H1 (cell line): ENCODE measurements around the gene MCM3AP. TPM values are rescaled to one million over a fixed set of nuclear protein-coding genes. Genes with fewer than 3 reads are reported as not detected.

ENCODE experiments used
- CTCF ChIA-PET: fragments of 300-600 bp; sonication (Branson Sonifier 250); formaldehyde crosslinking; loops from one replicate; lab custom pipeline; 2021; ENCODE audit not compliant: partially characterized antibody; lab: Charles Lee
- POLR2A ChIA-PET: fragments of 300-600 bp; sonication (Branson Sonifier 250); formaldehyde crosslinking; loops from one replicate; lab custom pipeline; 2021; ENCODE audit warnings: inconsistent platforms; ENCODE audit not compliant: partially characterized antibody; lab: Charles Lee
- DNase-seq, 2 experiments: peaks; one replicate each; pipeline versions ENCODE4 v3.0.0 to v3.0.0-alpha.2; 2010 to 2022; ENCODE audit warnings: low spot score in 2 of 2, low read depth in 1 of 2, mixed read lengths in 1 of 2
- FAIRE-seq: peaks from 2 replicates; lab custom pipeline; 2011; peaks lifted over from hg19 to GRCh38; lab: Jason Lieb, UNC
- H2AFZ ChIP-seq: 2 replicates; pipeline ENCODE4 v1.8.1; 2012; ENCODE audit warnings: low read length, inconsistent platforms
- H2AK5ac ChIP-seq: 2 replicates; pipeline ENCODE4 v1.6.1; 2013; ENCODE audit warnings: low read depth, low read length
- H2BK120ac ChIP-seq: replicated peaks from 2 replicates; pipeline ENCODE3; 2013; ENCODE audit warnings: low read depth, low read length, inconsistent platforms
- H2BK12ac ChIP-seq: 2 replicates; pipeline ENCODE4 v1.6.1; 2013; ENCODE audit warnings: low read depth, low read length
- H2BK15ac ChIP-seq: 2 replicates; pipeline ENCODE4 v1.6.1; 2013; ENCODE audit warnings: low read length
- H2BK20ac ChIP-seq: 2 replicates; pipeline ENCODE4 v1.6.1; 2013; ENCODE audit warnings: low read length
- H2BK5ac ChIP-seq: 2 replicates; pipeline ENCODE4 v1.6.1; 2013; ENCODE audit warnings: low read depth, low read length
- H3K14ac ChIP-seq: 2 replicates; pipeline ENCODE4 v1.6.1; 2013; ENCODE audit warnings: inconsistent platforms; ENCODE audit not compliant: insufficient read length
- H3K18ac ChIP-seq: 2 replicates; pipeline ENCODE4 v1.6.1; 2013; ENCODE audit warnings: low read length; ENCODE audit errors: extremely low read depth
- H3K23ac ChIP-seq: 2 replicates; pipeline ENCODE4 v1.6.1; 2013; ENCODE audit warnings: inconsistent platforms; ENCODE audit not compliant: insufficient read length
- H3K23me2 ChIP-seq: 2 replicates; pipeline ENCODE4 v1.6.1; 2013; ENCODE audit warnings: low read depth, low read length
- H3K27ac ChIP-seq: 2 replicates; pipeline ENCODE4 v1.6.1; 2011; ENCODE audit warnings: low read depth, low read length, inconsistent platforms
- H3K27me3 ChIP-seq, 4 experiments: replicated peaks in 1 of 4; 1 replicate in 1 of 4; 2 replicates in 3 of 4; pipeline versions ENCODE4 v1.6.1 to v1.8.1; 2011 to 2013; ENCODE audit warnings: low read length in 3 of 4, mild to moderate bottlenecking in 3 of 4, inconsistent platforms in 2 of 4, mixed read lengths in 2 of 4, moderate library complexity in 1 of 4; ENCODE audit not compliant: control insufficient read depth in 3 of 4, insufficient read depth in 3 of 4; ENCODE audit errors: extremely low read depth in 1 of 4
- H3K36me3 ChIP-seq, 4 experiments: 2 replicates each; pipeline versions ENCODE4 v1.6.1 to v1.8.1; 2011 to 2013; ENCODE audit warnings: mild to moderate bottlenecking in 4 of 4, low read length in 3 of 4, moderate library complexity in 2 of 4, control low read depth in 1 of 4, inconsistent platforms in 1 of 4; ENCODE audit not compliant: insufficient read depth in 4 of 4, control insufficient read depth in 2 of 4
- H3K4ac ChIP-seq: replicated peaks from 2 replicates; pipeline ENCODE3; 2013; ENCODE audit warnings: low read length, low read depth, mixed read lengths, inconsistent platforms; ENCODE audit not compliant: insufficient read length
- H3K4me1 ChIP-seq, 4 experiments: replicated peaks in 1 of 4; 1 replicate in 1 of 4; 2 replicates in 3 of 4; pipeline versions ENCODE4 v1.6.1 to v1.8.1; 2011 to 2013; ENCODE audit warnings: low read length in 3 of 4, inconsistent platforms in 2 of 4, mixed read lengths in 1 of 4; ENCODE audit not compliant: insufficient read depth in 4 of 4, control insufficient read depth in 3 of 4
- H3K4me2 ChIP-seq, 2 experiments: 2 replicates each; pipeline versions ENCODE4 v1.6.1 to v1.8.1; 2011 to 2013; ENCODE audit warnings: low read depth in 2 of 2, low read length in 2 of 2, control low read depth in 1 of 2, inconsistent platforms in 1 of 2, mild to moderate bottlenecking in 1 of 2; ENCODE audit not compliant: insufficient read depth in 1 of 2
- H3K4me3 ChIP-seq, 4 experiments: fragments of 200-600, 300-600 bp in 1 of 4; sonication (generic), shearing (Covaris generic), sonication (Bioruptor Twin) in 1 of 4; 2 replicates each; pipeline versions ENCODE4 v1.5.1 to v1.8.1; 2011 to 2016; ENCODE audit warnings: low read length in 4 of 4, low read depth in 3 of 4, control low read depth in 2 of 4, inconsistent platforms in 2 of 4, mild to moderate bottlenecking in 2 of 4, mixed read lengths in 1 of 4, moderate library complexity in 1 of 4; ENCODE audit not compliant: insufficient read depth in 2 of 4; ENCODE audit errors: extremely low read depth in 1 of 4
- H3K56ac ChIP-seq: replicated peaks from 2 replicates; pipeline ENCODE3; 2013; ENCODE audit warnings: low read depth, mild to moderate bottlenecking, mixed read lengths, low read length, inconsistent platforms; ENCODE audit not compliant: insufficient read length
- H3K79me1 ChIP-seq: 2 replicates; pipeline ENCODE4 v1.6.1; 2013; ENCODE audit warnings: low read depth, low read length, control low read depth
- H3K79me2 ChIP-seq, 2 experiments: 2 replicates each; pipeline versions ENCODE4 v1.6.1 to v1.8.1; 2012 to 2013; ENCODE audit warnings: low read length in 2 of 2, mild to moderate bottlenecking in 2 of 2, inconsistent platforms in 1 of 2; ENCODE audit not compliant: insufficient read depth in 2 of 2, control insufficient read depth in 1 of 2
- H3K9ac ChIP-seq, 4 experiments: replicated peaks in 1 of 4; 1 replicate in 1 of 4; 2 replicates in 3 of 4; pipeline versions ENCODE4 v1.6.1 to v1.8.1; 2011 to 2013; ENCODE audit warnings: low read depth in 3 of 4, low read length in 3 of 4, control low read depth in 2 of 4, mild to moderate bottlenecking in 2 of 4, moderate library complexity in 2 of 4, inconsistent platforms in 1 of 4; ENCODE audit errors: extremely low read depth in 1 of 4
- H3K9me3 ChIP-seq, 2 experiments: 2 replicates each; pipeline versions ENCODE4 v1.6.1 to v1.8.1; 2012 to 2013; ENCODE audit warnings: mild to moderate bottlenecking in 2 of 2, moderate library complexity in 2 of 2, control low read depth in 1 of 2, inconsistent platforms in 1 of 2, low read depth in 1 of 2, low read length in 1 of 2, mixed read lengths in 1 of 2; ENCODE audit not compliant: insufficient read depth in 2 of 2
- H4K20me1 ChIP-seq, 2 experiments: replicated peaks in 1 of 2; 2 replicates each; pipeline versions ENCODE3 to v1.8.1; 2011 to 2013; ENCODE audit warnings: inconsistent platforms in 2 of 2, low read length in 2 of 2, mild to moderate bottlenecking in 1 of 2; ENCODE audit not compliant: insufficient read depth in 2 of 2, control insufficient read depth in 1 of 2
- H4K5ac ChIP-seq: 2 replicates; pipeline ENCODE4 v1.6.1; 2013; ENCODE audit warnings: low read length, low read depth, mixed read lengths, inconsistent platforms; ENCODE audit not compliant: insufficient read length
- H4K8ac ChIP-seq: 2 replicates; pipeline ENCODE4 v1.8.0; 2013; ENCODE audit warnings: mild to moderate bottlenecking, moderate library complexity, low read length, inconsistent platforms; ENCODE audit not compliant: insufficient read depth; ENCODE audit errors: extremely low read depth
- H4K91ac ChIP-seq: replicated peaks from 2 replicates; pipeline ENCODE3; 2013; ENCODE audit warnings: low read length, mixed read lengths, inconsistent platforms; ENCODE audit not compliant: insufficient read length
- ASH2L ChIP-seq: fragments of 200-600, 300-600 bp; sonication (generic); IDR thresholded peaks from one replicate; pipeline ENCODE4 v1.7.1; 2017; ENCODE audit warnings: low read length
- BACH1 ChIP-seq: IDR thresholded peaks from 2 replicates; pipeline ENCODE4 v1.6.1; 2012; ENCODE audit warnings: low read length, improper control_type of control experiment
- CBX5 ChIP-seq: fragments of 300-800, 300-1000 bp; sonication (generic); IDR thresholded peaks from 2 replicates; pipeline ENCODE4 v1.7.1; 2016; ENCODE audit warnings: antibody characterized with exemption, low read length, low read depth
- CEBPB ChIP-seq: IDR thresholded peaks from 2 replicates; pipeline ENCODE4 v1.6.1; 2012; ENCODE audit warnings: low read depth, low read length
- CHD1 ChIP-seq: IDR thresholded peaks from 2 replicates; pipeline ENCODE4 v1.6.1; 2012; ENCODE audit warnings: low read depth, low read length, improper control_type of control experiment
- GTF2F1 ChIP-seq: IDR thresholded peaks from 2 replicates; pipeline ENCODE4 v1.6.1; 2012; ENCODE audit warnings: low read depth, low read length, improper control_type of control experiment, borderline replicate concordance
- MAFK ChIP-seq: IDR thresholded peaks from 2 replicates; pipeline ENCODE4 v1.6.1; 2012; ENCODE audit warnings: low read depth, mild to moderate bottlenecking, improper control_type of control experiment, low read length
- PHF8 ChIP-seq: fragments of 200-600 bp; sonication (generic); conservative IDR thresholded peaks from 2 replicates; pipeline ENCODE4 v1.7.1; 2012; ENCODE audit warnings: low read depth, mild to moderate bottlenecking, inconsistent platforms, low read length, moderate library complexity
- POLR2AphosphoS5 ChIP-seq: IDR thresholded peaks from 2 replicates; pipeline ENCODE4 v1.6.1; 2011; ENCODE audit warnings: low read depth, low read length
- RFX5 ChIP-seq: IDR thresholded peaks from 2 replicates; pipeline ENCODE4 v1.6.1; 2011; ENCODE audit warnings: low read depth, low read length, improper control_type of control experiment, borderline replicate concordance
- RNF2 ChIP-seq: fragments of 200-900, 300-1000 bp; sonication (generic); IDR thresholded peaks from 2 replicates; pipeline ENCODE4 v1.7.1; 2016; ENCODE audit warnings: borderline replicate concordance, low read depth, mild to moderate bottlenecking, antibody characterized with exemption, low read length; ENCODE audit not compliant: poor library complexity, severe bottlenecking; ENCODE audit errors: missing control alignments
- SRF ChIP-seq: IDR thresholded peaks from 2 replicates; pipeline ENCODE4 v1.6.1; 2011; ENCODE audit warnings: mild to moderate bottlenecking, low read depth, low read length, moderate library complexity
- TBP ChIP-seq: IDR thresholded peaks from 2 replicates; pipeline ENCODE4 v1.6.1; 2011; ENCODE audit warnings: low read depth, low read length, improper control_type of control experiment
- WGBS, 2 experiments: shearing (Covaris generic) in 1 of 2; methylation state at CpG; one replicate each; pipeline versions ENCODE4 v1.1.6 to v1.1.7; 2013 to 2015; ENCODE audit warnings: low lambda C conversion rate in 2 of 2, mixed read lengths in 2 of 2, inconsistent platforms in 1 of 2, low coverage in 1 of 2, missing lambda C conversion rate in 1 of 2; ENCODE audit not compliant: insufficient replicate concordance in 2 of 2, insufficient coverage in 1 of 2, insufficient read length in 1 of 2; ENCODE audit errors: extremely low coverage in 1 of 2, missing lambda C conversion rate in 1 of 2; 5-methylcytosine and 5-hydroxymethylcytosine counted together
- polyA plus RNA-seq, 7 experiments: library from polyadenylated mRNA; depleted of rRNA in 3 of 7; stranded (reverse) in 5 of 7; unstranded in 2 of 7; fragments of >200 nt in 5 of 7; fragments of 200-250 nt in 2 of 7; gene quantifications; 1 replicate in 5 of 7; 2 replicates in 1 of 7; 4 replicates in 1 of 7; pipeline versions ENCODE4 v1.2.1 to v1.2.3, GENCODE V29; 2011 to 2013; ENCODE audit warnings: missing spikeins in 2 of 7, mixed read lengths in 2 of 7
- total RNA-seq: library from RNA; stranded (reverse); fragmentation: NEBNext Ultra II Directional; extraction: Animal tissue kit (Norgen Biotek cat#: 25700); gene quantifications from 2 replicates; pipeline ENCODE4 v1.2.1, GENCODE V29; 2021

The MCM3AP gene
- total and polyA plus RNA-seq, 2 of the 8 experiments (the other 6 are each of a cell fraction or from before 2014, with no cell fraction given), result 37.2 to 119 TPM

DNA sequence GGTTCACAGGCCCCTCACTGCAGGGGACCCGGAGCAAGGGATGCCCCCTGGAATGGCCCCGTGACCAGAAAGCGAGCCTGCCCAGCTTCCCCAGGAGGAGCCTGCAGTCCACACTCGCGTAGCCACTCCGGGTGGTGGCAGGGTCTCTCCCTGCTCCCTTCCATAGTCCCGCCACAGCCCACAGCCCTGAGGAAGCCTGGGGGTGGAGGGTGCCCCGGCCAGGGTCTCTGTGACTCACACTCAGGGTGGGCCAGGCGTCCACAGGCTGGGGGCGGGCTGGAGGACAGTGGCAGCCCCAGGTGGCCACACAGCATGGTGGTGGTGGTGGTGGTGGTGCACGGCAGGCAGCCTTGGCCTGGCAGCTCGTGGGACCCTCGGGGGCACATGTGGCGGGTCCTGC is 16.3 kb upstream of the MCM3AP start:
- ChIA-PET POLR2A (interaction anchor here (1.1 to 5.0 kb wide), 5 partner anchors 9 to 21 kb away, joined by 3 to 24 read pairs (median 8); partner anchors contain the start of genes C21orf58 and PCNT), CTCF (interaction anchor here (1.3 kb wide), 1 partner anchor 9 kb away, joined by 3 read pairs; no protein-coding TSS in a partner anchor)
- no peak overlapping the region for H2BK120ac ChIP-seq
- no peak overlapping the region for H3K9ac ChIP-seq
- H2AFZ ChIP-seq, result no peak overlapping the region
- no peak overlapping the region for H3K27ac ChIP-seq
- H2BK15ac ChIP-seq, result no peak overlapping the region
- peaks cover 3% of the 10 kb centered on the region; the same call in 1 of the 2 replicates for H3K23me2 ChIP-seq
- H3K23ac ChIP-seq, result no peak overlapping the region
- H3K4me1 ChIP-seq, result no peaks in the 10 kb centered on the region; a peak in 1 of 7 replicates
- no peak overlapping the region for H3K18ac ChIP-seq
- H3K27me3 ChIP-seq, result peaks cover 0 to 3% (median 0%) of the 10 kb centered on the region in 4 experiments; a peak in 1 of 7 replicates
- FAIRE-seq (no peak), DNase-seq (no peak)
- no peak overlapping the region for H3K14ac ChIP-seq
- no peaks in the 10 kb centered on the region for H3K79me1 ChIP-seq
- H4K20me1 ChIP-seq, result peaks cover 0 to 4% of the 10 kb centered on the region in 2 experiments
- no peak overlapping the region for H4K91ac ChIP-seq
- H3K9me3 ChIP-seq, result no peaks in the 10 kb centered on the region; a peak in 1 of 4 replicates
- no peak overlapping the region for H3K4me2 ChIP-seq
- peaks cover 2 to 32% (median 17%) of the 10 kb centered on the region in 4 experiments; a peak in 6 of 8 replicates for H3K36me3 ChIP-seq
- no peak overlapping the region for H2BK5ac ChIP-seq
- H2AK5ac ChIP-seq, result no peak overlapping the region
- no peak overlapping the region; the same call in 1 of the 2 replicates for H4K8ac ChIP-seq
- H3K56ac ChIP-seq, result no peak overlapping the region
- H3K79me2 ChIP-seq, result no peaks in the 10 kb centered on the region
- no peak overlapping the region for H2BK12ac ChIP-seq
- no peak overlapping the region for H4K5ac ChIP-seq
- no peak overlapping the region for H3K4me3 ChIP-seq
- WGBS, 2 experiments, result 94% methylated on average over 8 of the region's 14 CpGs; no CpG with 5 or more reads in 1 of the 2 experiments
- H3K4ac ChIP-seq, result no peak overlapping the region
- no peak overlapping the region for H2BK20ac ChIP-seq
- TF ChIP-seq RNF2 (no peak), ASH2L (no peak), MAFK (no peak), CHD1 (no peak), POLR2AphosphoS5 (no peak), TBP (no peak), GTF2F1 (no peak), CEBPB (no peak), CBX5 (no peak), BACH1 (no peak), PHF8 (no peak), RFX5 (no peak), SRF (no peak)
